ENCODE data around the gene ACTRT2. TPM values are rescaled to one million over a fixed set of nuclear protein-coding genes. Genes with fewer than 3 reads are reported as not detected.

The ACTRT2 gene
- total RNA-seq, 1 donor from 2014 or later, result not detected

DNA sequence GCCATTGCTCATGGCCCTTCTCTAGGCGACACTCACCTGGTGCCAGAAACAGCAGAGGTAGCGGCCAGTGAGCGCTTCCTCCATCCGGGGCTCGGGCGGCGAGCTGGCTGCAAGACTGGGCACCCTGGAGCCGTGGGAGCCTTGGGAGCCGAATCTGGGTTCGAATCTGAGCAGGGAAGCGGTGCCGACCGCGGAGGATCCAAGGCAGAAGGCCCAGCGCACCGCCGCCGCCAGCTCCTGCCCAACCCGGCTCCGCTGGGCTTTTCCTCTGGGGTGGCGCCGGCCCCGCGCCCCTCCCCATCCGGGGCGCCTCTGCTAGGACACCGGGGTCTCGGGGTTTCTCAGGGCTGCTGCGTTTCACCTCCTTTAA lies 46.0 kb downstream of the ACTRT2 start:
- peak; percentile 10 for DNase-seq
- Mint-ChIP-seq H3K27me3 (ENCODE audit: unreplicated experiment) (peaks cover 7% of the 10 kb centered on the region), H3K9me3 (ENCODE audit: unreplicated experiment) (peaks cover 3% of the 10 kb centered on the region), H3K36me3 (ENCODE audit: unreplicated experiment) (no peaks in the 10 kb centered on the region), H3K4me1 (ENCODE audit: low read depth, unreplicated experiment) (no peaks in the 10 kb centered on the region), H3K4me3 (ENCODE audit: unreplicated experiment) (no peak overlapping the region), H3K27ac (ENCODE audit: unreplicated experiment) (no peak overlapping the region)
- TF ChIP-seq, protein P1, sequence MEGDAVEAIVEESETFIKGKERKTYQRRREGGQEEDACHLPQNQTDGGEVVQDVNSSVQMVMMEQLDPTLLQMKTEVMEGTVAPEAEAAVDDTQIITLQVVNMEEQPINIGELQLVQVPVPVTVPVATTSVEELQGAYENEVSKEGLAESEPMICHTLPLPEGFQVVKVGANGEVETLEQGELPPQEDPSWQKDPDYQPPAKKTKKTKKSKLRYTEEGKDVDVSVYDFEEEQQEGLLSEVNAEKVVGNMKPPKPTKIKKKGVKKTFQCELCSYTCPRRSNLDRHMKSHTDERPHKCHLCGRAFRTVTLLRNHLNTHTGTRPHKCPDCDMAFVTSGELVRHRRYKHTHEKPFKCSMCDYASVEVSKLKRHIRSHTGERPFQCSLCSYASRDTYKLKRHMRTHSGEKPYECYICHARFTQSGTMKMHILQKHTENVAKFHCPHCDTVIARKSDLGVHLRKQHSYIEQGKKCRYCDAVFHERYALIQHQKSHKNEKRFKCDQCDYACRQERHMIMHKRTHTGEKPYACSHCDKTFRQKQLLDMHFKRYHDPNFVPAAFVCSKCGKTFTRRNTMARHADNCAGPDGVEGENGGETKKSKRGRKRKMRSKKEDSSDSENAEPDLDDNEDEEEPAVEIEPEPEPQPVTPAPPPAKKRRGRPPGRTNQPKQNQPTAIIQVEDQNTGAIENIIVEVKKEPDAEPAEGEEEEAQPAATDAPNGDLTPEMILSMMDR (IDR thresholded peaks at IDR 0.05; ENCODE audit: partially characterized antibody, unreplicated experiment), result no peak

DNA sequence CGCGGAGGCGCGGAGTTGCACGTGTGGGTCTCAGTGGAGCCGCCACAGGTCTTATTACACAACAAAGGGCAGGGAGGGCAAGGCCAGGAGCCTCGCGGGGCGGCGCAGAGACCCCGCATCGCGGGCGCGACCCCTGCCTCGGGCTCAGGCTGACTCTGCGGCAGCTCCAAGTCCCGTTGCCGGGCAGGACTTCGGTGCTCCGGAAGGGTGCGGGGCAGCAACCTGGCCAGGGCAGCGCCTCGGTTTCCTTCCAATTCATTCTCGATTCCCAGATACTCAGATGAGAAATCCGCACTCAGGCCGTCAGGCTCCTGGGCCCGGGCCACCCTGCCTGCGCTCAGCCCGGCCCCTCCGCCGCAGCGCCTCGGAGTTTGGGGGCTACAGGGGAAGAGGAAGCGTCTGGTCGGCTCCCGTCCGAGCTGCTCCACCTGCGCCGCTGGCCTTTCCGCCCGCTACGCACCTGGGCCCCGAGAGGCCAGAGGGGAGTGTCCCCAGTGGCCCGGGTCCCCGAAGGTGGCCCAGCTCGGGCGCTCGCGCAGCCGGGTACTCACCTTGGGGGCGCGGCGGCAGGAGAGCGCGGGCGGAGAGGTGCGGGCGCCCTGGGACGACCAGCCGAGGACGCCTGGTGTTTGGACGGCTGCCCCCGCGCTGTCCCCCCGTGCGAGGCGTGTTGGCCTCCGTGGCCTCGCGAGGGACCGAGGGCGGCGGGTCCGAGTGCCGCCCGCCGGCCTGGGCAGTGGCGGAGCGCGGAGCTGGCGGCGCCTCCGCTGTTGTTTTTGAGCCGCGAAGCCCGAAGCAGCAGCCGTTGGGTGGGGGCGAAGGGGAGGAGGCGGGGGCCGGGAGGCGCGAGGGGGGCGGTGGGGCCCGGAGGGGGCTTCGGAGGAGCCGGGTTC lies 46.6 kb downstream of the ACTRT2 start:
- H3K4me3 Mint-ChIP-seq (ENCODE audit: unreplicated experiment), result no peak overlapping the region
- H3K36me3 Mint-ChIP-seq (ENCODE audit: unreplicated experiment), result no peaks in the 10 kb centered on the region
- no peak overlapping the region for H3K27ac Mint-ChIP-seq (ENCODE audit: unreplicated experiment)
- TF ChIP-seq, protein P1 (IDR thresholded peaks at IDR 0.05; ENCODE audit: partially characterized antibody, unreplicated experiment), result no peak
- peaks cover 3% of the 10 kb centered on the region for H3K9me3 Mint-ChIP-seq (ENCODE audit: unreplicated experiment)
- peak; percentile 22 for DNase-seq
- H3K4me1 Mint-ChIP-seq (ENCODE audit: low read depth, unreplicated experiment), result no peaks in the 10 kb centered on the region
- peaks cover 8% of the 10 kb centered on the region for H3K27me3 Mint-ChIP-seq (ENCODE audit: unreplicated experiment)

DNA sequence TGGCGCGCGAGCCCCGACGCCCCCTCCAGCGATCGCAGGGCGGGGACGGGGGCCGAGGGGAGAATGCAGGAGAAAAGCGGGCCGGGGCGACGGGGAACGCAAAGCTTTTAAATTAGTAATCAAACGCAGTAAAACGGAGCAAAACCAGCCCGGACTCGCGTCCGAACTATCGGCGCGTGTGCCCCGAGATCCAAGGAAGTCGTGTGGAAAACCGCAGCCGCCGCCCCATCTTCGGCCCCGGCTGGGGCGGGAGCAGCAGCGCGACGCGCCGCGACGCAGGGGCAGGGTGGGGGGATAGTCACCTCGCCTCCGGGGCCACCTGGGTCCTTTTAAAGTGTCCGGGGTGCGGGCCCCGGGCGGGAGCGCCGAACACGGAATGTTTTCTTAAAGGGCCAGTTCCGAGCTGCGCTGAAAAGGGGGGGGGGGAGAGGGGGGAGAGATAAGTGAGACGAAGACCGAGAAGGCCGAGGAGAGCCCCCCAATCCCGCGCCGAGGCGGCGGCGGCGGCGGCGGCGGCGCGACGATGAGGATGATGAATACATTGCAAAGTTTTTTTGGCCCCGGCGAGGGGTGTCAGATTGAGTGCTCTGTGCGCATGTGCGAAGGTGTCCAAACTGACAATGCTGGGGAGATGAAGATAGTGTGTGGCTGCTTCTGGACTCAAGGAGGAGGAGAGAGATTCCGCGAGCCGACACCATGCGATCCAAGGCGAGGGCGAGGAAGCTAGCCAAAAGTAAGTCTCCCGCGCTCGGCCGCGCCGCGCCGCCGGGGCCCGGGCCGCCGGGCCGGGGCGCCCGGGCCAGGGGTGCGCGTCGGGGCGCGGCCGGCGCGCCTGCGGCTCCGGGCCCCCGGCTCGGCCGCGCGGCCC lies 47.5 kb downstream of the ACTRT2 start, which contains the start of gene PRDM16:
TSS of gene PRDM16 (plus strand) at position 640 of the 868 bp plus-strand sequence. CDS start at position 697, 57 bp downstream.
- peaks cover 8% of the 10 kb centered on the region for H3K27me3 Mint-ChIP-seq (ENCODE audit: unreplicated experiment)

DNA sequence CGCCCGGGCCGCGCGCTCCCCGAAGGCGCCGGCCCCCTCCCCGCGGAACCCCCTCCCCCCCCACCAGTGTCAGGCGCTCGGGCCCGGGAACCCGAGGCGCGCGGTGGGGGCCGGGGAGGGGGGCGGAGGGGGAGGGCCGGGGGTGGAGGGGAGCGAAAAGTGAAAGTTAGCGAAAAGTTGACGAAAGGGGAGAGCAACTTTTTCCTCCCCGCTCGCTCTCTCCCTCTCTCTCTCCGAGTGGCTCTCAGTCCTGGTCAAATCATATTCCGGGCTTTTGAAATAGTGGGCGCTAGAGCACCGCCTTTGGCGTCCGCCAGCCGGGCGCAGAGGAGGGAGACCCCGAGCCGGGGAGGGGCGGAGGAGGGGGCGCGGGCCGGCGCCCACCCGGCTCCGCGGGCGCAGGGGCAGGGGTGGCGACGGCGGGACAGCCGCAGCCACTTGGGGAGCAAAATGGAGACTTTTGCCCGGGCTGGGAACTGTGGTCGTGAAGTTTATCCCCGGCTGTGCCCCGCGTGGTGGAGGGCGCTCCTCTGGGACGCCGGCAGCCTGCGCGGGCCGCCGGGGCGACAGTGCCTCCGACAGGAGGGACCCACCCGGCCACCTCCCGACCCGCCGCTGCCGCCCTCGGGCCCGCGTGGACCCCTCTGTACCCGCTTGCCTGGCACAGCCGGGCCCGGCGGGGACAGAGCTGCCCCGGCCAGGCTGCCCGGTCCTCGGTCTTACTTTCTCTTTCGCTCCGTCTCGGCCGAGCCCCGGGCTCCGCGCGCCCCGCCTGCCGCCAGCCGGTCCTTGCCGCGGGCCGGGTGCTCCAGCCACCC lies 48.4 kb downstream of the ACTRT2 start:
- peak; percentile 40 for DNase-seq
- Mint-ChIP-seq H3K4me3 (ENCODE audit: unreplicated experiment) (no peak overlapping the region), H3K27me3 (ENCODE audit: unreplicated experiment) (peaks cover 12% of the 10 kb centered on the region), H3K36me3 (ENCODE audit: unreplicated experiment) (no peaks in the 10 kb centered on the region), H3K27ac (ENCODE audit: unreplicated experiment) (no peak overlapping the region), H3K9me3 (ENCODE audit: unreplicated experiment) (peaks cover 1% of the 10 kb centered on the region), H3K4me1 (ENCODE audit: low read depth, unreplicated experiment) (no peaks in the 10 kb centered on the region)
- TF ChIP-seq, protein P1 (IDR thresholded peaks at IDR 0.05; ENCODE audit: partially characterized antibody, unreplicated experiment), result no peak

More for the DNA sequence above, 47.5 kb downstream of the ACTRT2 start, which contains the start of gene PRDM16:
- Mint-ChIP-seq H3K36me3 (ENCODE audit: unreplicated experiment) (no peaks in the 10 kb centered on the region), H3K4me3 (ENCODE audit: unreplicated experiment) (peak within 1 kb of the TSS; percentile 85), H3K27ac (ENCODE audit: unreplicated experiment) (no peak within 1 kb of the TSS), H3K4me1 (ENCODE audit: low read depth, unreplicated experiment) (no peaks in the 10 kb centered on the region), H3K9me3 (ENCODE audit: unreplicated experiment) (peaks cover 3% of the 10 kb centered on the region)
- TF ChIP-seq, protein P1 (IDR thresholded peaks at IDR 0.05; ENCODE audit: partially characterized antibody, unreplicated experiment), result no peak
- DNase-seq, result peak; percentile 35

All from glutamatergic neuron (in vitro differentiated cells).